Karpas-422 (cell line): Measurements from ENCODE around the gene LHFPL6. TPM values are rescaled to one million over a fixed set of nuclear protein-coding genes. Genes with fewer than 3 reads are reported as not detected.

ENCODE experiments used
- DNase-seq: peaks from one replicate; pipeline ENCODE4 v3.0.0-alpha.2; 2015
- H2AFZ ChIP-seq: fragments of 200-600 bp; sonication (generic); 2 replicates; pipeline ENCODE4 v1.6.1; 2014; ENCODE audit warnings: antibody characterized with exemption, low read length, mixed read lengths
- H3K27ac ChIP-seq: fragments of 200-600 bp; sonication (generic); 2 replicates; pipeline ENCODE4 v1.5.1; 2014; ENCODE audit warnings: mild to moderate bottlenecking, low read length, moderate library complexity
- H3K27me3 ChIP-seq: fragments of 200-600 bp; sonication (generic); 2 replicates; pipeline ENCODE4 v1.6.1; 2014; ENCODE audit warnings: low read length, mixed read lengths
- H3K36me3 ChIP-seq: fragments of 200-600 bp; sonication (generic); 2 replicates; pipeline ENCODE4 v1.6.1; 2014; ENCODE audit warnings: low read length, mixed read lengths; ENCODE audit not compliant: insufficient read depth
- H3K4me1 ChIP-seq: fragments of 200-600 bp; sonication (generic); 2 replicates; pipeline ENCODE4 v1.6.1; 2014; ENCODE audit warnings: mild to moderate bottlenecking, low read length, mixed read lengths
- H3K4me2 ChIP-seq: fragments of 200-600 bp; sonication (generic); 2 replicates; pipeline ENCODE4 v1.6.1; 2014; ENCODE audit warnings: low read length, low read depth, mild to moderate bottlenecking; ENCODE audit not compliant: poor library complexity, severe bottlenecking
- H3K4me3 ChIP-seq: fragments of 200-600 bp; sonication (generic); 2 replicates; pipeline ENCODE4 v1.5.1; 2014; ENCODE audit warnings: mild to moderate bottlenecking, antibody characterized with exemption, low read length, mixed read lengths
- H3K79me2 ChIP-seq: fragments of 200-600 bp; sonication (generic); 2 replicates; pipeline ENCODE4 v1.6.1; 2014; ENCODE audit warnings: mild to moderate bottlenecking, low read length, mixed read lengths
- H3K9ac ChIP-seq: fragments of 200-600 bp; sonication (generic); 2 replicates; pipeline ENCODE4 v1.6.0; 2014; ENCODE audit warnings: low read length
- H3K9me2 ChIP-seq: fragments of 200-600 bp; sonication (generic), shearing (Covaris generic); replicated peaks from 2 replicates; pipeline ENCODE4 v1.6.0; 2014; ENCODE audit warnings: mild to moderate bottlenecking, low read length, moderate library complexity; ENCODE audit not compliant: insufficient read depth
- H3K9me3 ChIP-seq: fragments of 300-700, 200-600 bp; sonication (generic); 2 replicates; pipeline ENCODE4 v1.6.1; 2014; ENCODE audit warnings: low read length, mixed read lengths
- H4K20me1 ChIP-seq: fragments of 200-600 bp; sonication (generic); 2 replicates; pipeline ENCODE4 v1.6.1; 2014; ENCODE audit warnings: mild to moderate bottlenecking, antibody characterized with exemption, low read length, low read depth; ENCODE audit not compliant: insufficient read depth
- total RNA-seq: library from RNA; depleted of rRNA; stranded (reverse); fragments of >200 nt; shearing (Covaris generic); gene quantifications from 2 replicates; pipeline ENCODE4 v1.2.3, GENCODE V29; 2014; ENCODE audit warnings: low replicate concordance

The LHFPL6 gene
- total RNA-seq, 1 experiment from 2014 or later, result not detected

- H3K4me1 ChIP-seq, result no peaks in the 10 kb centered on the region
These were observed 103.4 kb downstream of the LHFPL6 start for GRCh38 chr13:39499604-39500003.

GRCh38 chr13:39498471-39499114 is 104.4 kb downstream of the LHFPL6 start:
- no peak overlapping the region for H3K9ac ChIP-seq
- H3K79me2 ChIP-seq, result no peaks in the 10 kb centered on the region
- H3K36me3 ChIP-seq, result no peaks in the 10 kb centered on the region
- no peaks in the 10 kb centered on the region for H3K9me2 ChIP-seq
- no peaks in the 10 kb centered on the region for H4K20me1 ChIP-seq
- H3K27me3 ChIP-seq, result no peaks in the 10 kb centered on the region
- H3K4me2 ChIP-seq, result no peak overlapping the region
- no peaks in the 10 kb centered on the region for H3K4me1 ChIP-seq
- H2AFZ ChIP-seq, result no peak overlapping the region
- DNase-seq, result no peak
- no peak overlapping the region for H3K27ac ChIP-seq
- no peaks in the 10 kb centered on the region for H3K9me3 ChIP-seq
- H3K4me3 ChIP-seq, result no peak overlapping the region

More at GRCh38 chr13:39499604-39500003, 103.4 kb downstream of the LHFPL6 start:
- Histone ChIP-seq H3K4me2 (no peak overlapping the region), H3K4me3 (no peak overlapping the region), H3K79me2 (no peaks in the 10 kb centered on the region), H3K27me3 (no peaks in the 10 kb centered on the region), H3K9me3 (no peaks in the 10 kb centered on the region), H3K9me2 (no peaks in the 10 kb centered on the region), H3K36me3 (no peaks in the 10 kb centered on the region), H3K9ac (no peak overlapping the region), H2AFZ (no peak overlapping the region), H3K27ac (no peak overlapping the region), H4K20me1 (no peaks in the 10 kb centered on the region)
- no peak for DNase-seq

GRCh38 chr13:39496506-39496905 is 106.5 kb downstream of the LHFPL6 start:
- Histone ChIP-seq H3K36me3 (no peaks in the 10 kb centered on the region), H3K9ac (no peak overlapping the region), H3K79me2 (no peaks in the 10 kb centered on the region)

GRCh38 chr13:39494633-39495032 is 108.4 kb downstream of the LHFPL6 start:
- H3K4me3 ChIP-seq, result no peak overlapping the region
- H3K4me1 ChIP-seq, result no peaks in the 10 kb centered on the region
- no peak overlapping the region for H3K9ac ChIP-seq
- H3K36me3 ChIP-seq, result no peaks in the 10 kb centered on the region
- DNase-seq, result no peak
- H3K27ac ChIP-seq, result no peak overlapping the region
- no peak overlapping the region for H2AFZ ChIP-seq
- H3K27me3 ChIP-seq, result no peaks in the 10 kb centered on the region
- no peaks in the 10 kb centered on the region for H3K79me2 ChIP-seq
- H3K4me2 ChIP-seq, result no peak overlapping the region
- H3K9me3 ChIP-seq, result no peaks in the 10 kb centered on the region
- H4K20me1 ChIP-seq, result no peaks in the 10 kb centered on the region
- no peaks in the 10 kb centered on the region for H3K9me2 ChIP-seq

More at GRCh38 chr13:39496506-39496905, 106.5 kb downstream of the LHFPL6 start:
- Histone ChIP-seq H4K20me1 (no peaks in the 10 kb centered on the region), H3K4me1 (no peaks in the 10 kb centered on the region), H3K9me2 (no peaks in the 10 kb centered on the region), H3K27ac (no peak overlapping the region), H3K4me3 (no peak overlapping the region), H3K4me2 (no peak overlapping the region), H3K9me3 (no peaks in the 10 kb centered on the region), H3K27me3 (no peaks in the 10 kb centered on the region), H2AFZ (no peak overlapping the region)
- DNase-seq, result no peak

GRCh38 chr13:39494006-39494405 is 109.0 kb downstream of the LHFPL6 start:
- no peak for DNase-seq
- Histone ChIP-seq H4K20me1 (no peaks in the 10 kb centered on the region), H3K9me3 (no peaks in the 10 kb centered on the region), H3K36me3 (no peaks in the 10 kb centered on the region), H2AFZ (no peak overlapping the region), H3K27me3 (no peaks in the 10 kb centered on the region), H3K79me2 (no peaks in the 10 kb centered on the region), H3K9ac (no peak overlapping the region), H3K27ac (no peak overlapping the region), H3K4me3 (no peak overlapping the region), H3K4me2 (no peak overlapping the region), H3K9me2 (no peaks in the 10 kb centered on the region), H3K4me1 (no peaks in the 10 kb centered on the region)

GRCh38 chr13:39490136-39490535 is 112.9 kb downstream of the LHFPL6 start:
- Histone ChIP-seq H3K9me3 (no peaks in the 10 kb centered on the region), H3K4me2 (no peak overlapping the region), H3K27me3 (no peaks in the 10 kb centered on the region), H3K9me2 (no peaks in the 10 kb centered on the region), H3K4me3 (no peak overlapping the region), H3K9ac (no peak overlapping the region), H4K20me1 (no peaks in the 10 kb centered on the region), H2AFZ (no peak overlapping the region), H3K4me1 (no peaks in the 10 kb centered on the region), H3K27ac (no peak overlapping the region), H3K36me3 (no peaks in the 10 kb centered on the region), H3K79me2 (no peaks in the 10 kb centered on the region)
- no peak for DNase-seq

GRCh38 chr13:39486758-39487157 is 116.2 kb downstream of the LHFPL6 start:
- Histone ChIP-seq H2AFZ (no peak overlapping the region), H3K9ac (no peak overlapping the region), H3K4me3 (no peak overlapping the region), H3K4me2 (no peak overlapping the region), H3K36me3 (no peaks in the 10 kb centered on the region), H3K27ac (no peak overlapping the region), H3K79me2 (no peaks in the 10 kb centered on the region), H4K20me1 (no peaks in the 10 kb centered on the region), H3K27me3 (no peaks in the 10 kb centered on the region), H3K4me1 (no peaks in the 10 kb centered on the region), H3K9me2 (no peaks in the 10 kb centered on the region), H3K9me3 (no peaks in the 10 kb centered on the region)
- DNase-seq, result no peak

- Histone ChIP-seq H2AFZ (no peak overlapping the region), H3K9me2 (no peaks in the 10 kb centered on the region), H4K20me1 (no peaks in the 10 kb centered on the region), H3K79me2 (no peaks in the 10 kb centered on the region), H3K27me3 (no peaks in the 10 kb centered on the region), H3K9ac (no peak overlapping the region), H3K4me3 (no peak overlapping the region), H3K36me3 (no peaks in the 10 kb centered on the region), H3K27ac (no peak overlapping the region), H3K4me2 (no peak overlapping the region), H3K9me3 (no peaks in the 10 kb centered on the region), H3K4me1 (no peaks in the 10 kb centered on the region)
- no peak for DNase-seq
These were observed 117.7 kb downstream of the LHFPL6 start for GRCh38 chr13:39485314-39485700.
